Smooth muscle cell (in vitro differentiated cells): ENCODE results near the gene CHRNA7. TPM values are rescaled to one million over a fixed set of nuclear protein-coding genes. Genes with fewer than 3 reads are reported as not detected.

Source experiments
- DNase-seq: peaks from one replicate; lab custom pipeline; 2025; ENCODE audit not compliant: unreplicated experiment; lab: John Stamatoyannopoulos, UW
- H2AFZ ChIP-seq: fragments of 200-600 bp; sonication (generic); 2 replicates; pipeline ENCODE4 v1.6.0; 2016; ENCODE audit warnings: antibody characterized with exemption, low read depth, mild to moderate bottlenecking
- H3F3A ChIP-seq: fragments of 200-600 bp; sonication (generic); 2 replicates; pipeline ENCODE4 v1.6.0; 2017; ENCODE audit warnings: antibody characterized with exemption, low read depth
- H3K27ac ChIP-seq: fragments of 200-600 bp; sonication (generic); 2 replicates; pipeline ENCODE4 v1.5.1; 2016; ENCODE audit warnings: low read depth, mild to moderate bottlenecking
- H3K27me3 ChIP-seq: fragments of 200-600 bp; sonication (generic); 2 replicates; pipeline ENCODE4 v1.6.1; 2016; ENCODE audit warnings: low read depth, mild to moderate bottlenecking
- H3K36me3 ChIP-seq: fragments of 200-600 bp; sonication (generic); 2 replicates; pipeline ENCODE4 v1.5.1; 2016; ENCODE audit warnings: low read depth
- H3K4me1 ChIP-seq: fragments of 200-600 bp; sonication (generic); 2 replicates; pipeline ENCODE4 v1.5.1; 2016; ENCODE audit warnings: low read depth
- H3K4me2 ChIP-seq: fragments of 200-600 bp; sonication (generic); 2 replicates; pipeline ENCODE4 v1.6.0; 2016; ENCODE audit warnings: mild to moderate bottlenecking
- H3K4me3 ChIP-seq: fragments of 200-600 bp; sonication (generic); 2 replicates; pipeline ENCODE4 v1.5.1; 2016; ENCODE audit warnings: mild to moderate bottlenecking
- H3K79me2 ChIP-seq: fragments of 200-600 bp; sonication (generic); 2 replicates; pipeline ENCODE4 v1.6.0; 2016; ENCODE audit warnings: low read depth, mild to moderate bottlenecking
- H3K9ac ChIP-seq: fragments of 200-600 bp; sonication (generic); 2 replicates; pipeline ENCODE4 v1.6.0; 2016; ENCODE audit warnings: low read depth
- H3K9me3 ChIP-seq: fragments of 200-600 bp; sonication (generic); replicated peaks from 2 replicates; pipeline ENCODE4 v1.5.1; 2016; ENCODE audit warnings: low read depth
- H4K20me1 ChIP-seq: fragments of 200-600 bp; sonication (generic); 2 replicates; pipeline ENCODE4 v1.6.0; 2016; ENCODE audit warnings: low read depth
- WGBS: methylation state at CpG from one replicate; pipeline ENCODE4 v1.1.7; 2016; ENCODE audit warnings: low lambda C conversion rate; 5-methylcytosine and 5-hydroxymethylcytosine counted together
- polyA plus RNA-seq: library from polyadenylated mRNA; unstranded; fragments of >200 nt; fragmentation: Nextera tagmentation; extraction: Ambion mirVana; gene quantifications from 2 replicates; pipeline ENCODE4 v1.2.1, GENCODE V29; 2016
- small RNA-seq: library from RNA; depleted of rRNA; stranded (forward); fragments of <200 nt; gene quantifications from one replicate; pipeline ENCODE3, GENCODE V24; 2014
- total RNA-seq: library from RNA; depleted of rRNA; stranded (reverse); fragments of >200 nt; gene quantifications from 2 replicates; pipeline ENCODE4 v1.2.3, GENCODE V29; 2014
- TF ChIP-seq, protein P1 (sequence below): fragments of 200-600 bp; sonication (generic); IDR thresholded peaks from 2 replicates; pipeline ENCODE4 v1.5.1; 2017; ENCODE audit warnings: borderline replicate concordance, mild to moderate bottlenecking, antibody characterized with exemption; ENCODE audit not compliant: insufficient read depth, poor library complexity, severe bottlenecking

CHRNA7 gene
- total and polyA plus RNA-seq, 2 experiments from 2014 or later, result 1.2 to 2.5 TPM

DNA sequence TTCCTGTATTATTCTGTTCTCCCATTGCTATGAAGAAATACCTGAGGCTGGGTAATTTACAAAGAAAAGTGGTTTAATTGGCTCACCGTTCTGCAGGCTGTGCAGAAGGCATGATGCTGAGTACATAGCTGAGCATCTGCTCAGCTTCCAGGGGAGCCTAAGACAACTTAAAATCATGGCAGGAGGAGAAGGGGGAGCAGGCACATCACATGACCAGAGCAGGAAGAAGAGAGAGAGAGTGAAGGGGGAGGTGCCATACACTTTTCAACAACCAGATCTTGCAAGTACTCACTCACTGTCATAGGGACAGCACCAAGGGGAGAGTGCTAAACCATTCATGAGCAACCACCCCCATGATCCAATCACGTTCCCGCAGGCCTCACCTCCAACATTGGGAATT lies 188.4 kb downstream of the CHRNA7 start:
- no peaks in the 10 kb centered on the region for H3K4me1 ChIP-seq
- H3K36me3 ChIP-seq, result no peaks in the 10 kb centered on the region
- no peak overlapping the region for H3K9ac ChIP-seq
- no peak overlapping the region for H3K4me2 ChIP-seq
- WGBS, result 71% methylated on average over 3 of the region's 3 CpGs
- no peaks in the 10 kb centered on the region for H3K79me2 ChIP-seq
- H3K4me3 ChIP-seq, result no peak overlapping the region
- no peak for DNase-seq
- TF ChIP-seq, protein P1, sequence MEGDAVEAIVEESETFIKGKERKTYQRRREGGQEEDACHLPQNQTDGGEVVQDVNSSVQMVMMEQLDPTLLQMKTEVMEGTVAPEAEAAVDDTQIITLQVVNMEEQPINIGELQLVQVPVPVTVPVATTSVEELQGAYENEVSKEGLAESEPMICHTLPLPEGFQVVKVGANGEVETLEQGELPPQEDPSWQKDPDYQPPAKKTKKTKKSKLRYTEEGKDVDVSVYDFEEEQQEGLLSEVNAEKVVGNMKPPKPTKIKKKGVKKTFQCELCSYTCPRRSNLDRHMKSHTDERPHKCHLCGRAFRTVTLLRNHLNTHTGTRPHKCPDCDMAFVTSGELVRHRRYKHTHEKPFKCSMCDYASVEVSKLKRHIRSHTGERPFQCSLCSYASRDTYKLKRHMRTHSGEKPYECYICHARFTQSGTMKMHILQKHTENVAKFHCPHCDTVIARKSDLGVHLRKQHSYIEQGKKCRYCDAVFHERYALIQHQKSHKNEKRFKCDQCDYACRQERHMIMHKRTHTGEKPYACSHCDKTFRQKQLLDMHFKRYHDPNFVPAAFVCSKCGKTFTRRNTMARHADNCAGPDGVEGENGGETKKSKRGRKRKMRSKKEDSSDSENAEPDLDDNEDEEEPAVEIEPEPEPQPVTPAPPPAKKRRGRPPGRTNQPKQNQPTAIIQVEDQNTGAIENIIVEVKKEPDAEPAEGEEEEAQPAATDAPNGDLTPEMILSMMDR, result no peak
- H3F3A ChIP-seq, result no peaks in the 10 kb centered on the region
- H3K27me3 ChIP-seq, result no peaks in the 10 kb centered on the region
- no peak overlapping the region for H2AFZ ChIP-seq
- no peak overlapping the region for H3K27ac ChIP-seq
- H3K9me3 ChIP-seq, result peaks cover 8% of the 10 kb centered on the region
- no peaks in the 10 kb centered on the region for H4K20me1 ChIP-seq

Small RNAs within 50 kb of the gene (small RNA-seq; reads per million reads assigned to genes)
- gene RF00019, result not detected

Other genes with a start within 250 kb of the CHRNA7 start
- 0.04 and 0.40 TPM in 2 replicates for gene OTUD7A, start 159.8 kb upstream of the CHRNA7 start, total RNA-seq
- 1.6 TPM in 1 of 2 replicates, not detected in the other for gene OTUD7A, start 159.8 kb upstream of the CHRNA7 start, polyA plus RNA-seq